Retinal pigment epithelial cell (primary cell): ENCODE data around the gene RSAD1.
A peak's percentile ranks its signal among the peaks of the same experiment; 100 is the strongest.

Experiments
- DNase-seq: peaks from one replicate; pipeline ENCODE4 v3.0.0-alpha.2; 2010; ENCODE audit warnings: low read depth
- H3K4me3 ChIP-seq: 2 replicates; pipeline ENCODE4 v1.5.1; 2011; ENCODE audit warnings: mild to moderate bottlenecking, low read length, control low read depth, moderate library complexity
- TF ChIP-seq, protein P1 (sequence below): conservative IDR thresholded peaks from 2 replicates; pipeline ENCODE4 v1.5.1; 2011; ENCODE audit warnings: low read depth, low read length, control low read depth, inconsistent platforms

Gene RSAD1

DNA sequence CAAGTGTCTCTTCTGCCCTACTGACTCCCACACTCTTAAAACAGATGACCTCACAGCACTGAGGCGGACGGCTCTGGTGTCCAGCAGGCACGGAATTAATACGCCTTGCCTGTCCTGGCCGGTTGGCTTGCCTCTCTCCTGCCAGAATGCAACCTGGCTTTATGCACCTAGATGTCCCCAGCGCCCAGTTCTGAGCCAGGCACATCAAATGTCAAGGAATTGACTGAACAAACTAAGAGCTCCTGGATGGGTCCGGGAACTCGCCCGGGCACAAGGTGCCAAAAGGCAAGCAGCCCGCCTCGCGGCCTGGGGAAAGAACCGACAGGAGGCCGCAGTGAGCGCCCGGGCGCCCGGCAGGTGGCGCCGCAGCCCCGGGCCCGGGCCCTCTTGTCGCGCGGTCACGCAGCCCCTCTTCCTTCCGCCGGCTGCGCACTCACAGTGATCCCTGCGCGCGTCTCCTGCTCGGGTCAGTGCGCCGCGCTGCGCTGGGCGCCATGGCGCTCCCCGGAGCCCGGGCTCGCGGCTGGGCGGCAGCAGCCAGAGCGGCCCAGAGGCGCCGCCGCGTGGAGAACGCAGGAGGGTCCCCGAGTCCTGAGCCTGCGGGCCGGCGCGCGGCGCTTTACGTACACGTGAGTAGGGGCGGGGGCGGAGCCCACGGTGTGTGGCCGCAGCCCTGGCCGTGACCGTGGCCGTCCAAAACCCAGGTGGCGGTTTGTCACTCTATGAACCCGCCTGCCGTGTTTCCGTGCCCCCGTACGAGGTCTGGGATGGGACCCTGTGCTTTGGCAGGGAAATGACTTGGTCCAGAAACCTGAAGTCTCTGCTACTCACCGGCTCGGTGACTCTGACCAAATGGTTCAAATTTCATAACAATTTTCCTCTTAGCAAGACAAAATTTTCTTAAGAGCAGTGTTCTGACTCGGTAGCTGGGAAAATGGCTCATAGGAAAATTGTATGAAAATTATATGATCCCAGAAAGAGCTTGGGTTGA lies at the start of gene RSAD1:
Gene RSAD1, plus strand, starts transcription at position 470 of the 991 bp plus-strand sequence. Its CDS starts 25 bp downstream, at position 495.
- TF ChIP-seq, protein P1, sequence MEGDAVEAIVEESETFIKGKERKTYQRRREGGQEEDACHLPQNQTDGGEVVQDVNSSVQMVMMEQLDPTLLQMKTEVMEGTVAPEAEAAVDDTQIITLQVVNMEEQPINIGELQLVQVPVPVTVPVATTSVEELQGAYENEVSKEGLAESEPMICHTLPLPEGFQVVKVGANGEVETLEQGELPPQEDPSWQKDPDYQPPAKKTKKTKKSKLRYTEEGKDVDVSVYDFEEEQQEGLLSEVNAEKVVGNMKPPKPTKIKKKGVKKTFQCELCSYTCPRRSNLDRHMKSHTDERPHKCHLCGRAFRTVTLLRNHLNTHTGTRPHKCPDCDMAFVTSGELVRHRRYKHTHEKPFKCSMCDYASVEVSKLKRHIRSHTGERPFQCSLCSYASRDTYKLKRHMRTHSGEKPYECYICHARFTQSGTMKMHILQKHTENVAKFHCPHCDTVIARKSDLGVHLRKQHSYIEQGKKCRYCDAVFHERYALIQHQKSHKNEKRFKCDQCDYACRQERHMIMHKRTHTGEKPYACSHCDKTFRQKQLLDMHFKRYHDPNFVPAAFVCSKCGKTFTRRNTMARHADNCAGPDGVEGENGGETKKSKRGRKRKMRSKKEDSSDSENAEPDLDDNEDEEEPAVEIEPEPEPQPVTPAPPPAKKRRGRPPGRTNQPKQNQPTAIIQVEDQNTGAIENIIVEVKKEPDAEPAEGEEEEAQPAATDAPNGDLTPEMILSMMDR, result no peak
- H3K4me3 ChIP-seq, result peak within 1 kb of the TSS; percentile 86
- peak; percentile 56 for DNase-seq

DNA sequence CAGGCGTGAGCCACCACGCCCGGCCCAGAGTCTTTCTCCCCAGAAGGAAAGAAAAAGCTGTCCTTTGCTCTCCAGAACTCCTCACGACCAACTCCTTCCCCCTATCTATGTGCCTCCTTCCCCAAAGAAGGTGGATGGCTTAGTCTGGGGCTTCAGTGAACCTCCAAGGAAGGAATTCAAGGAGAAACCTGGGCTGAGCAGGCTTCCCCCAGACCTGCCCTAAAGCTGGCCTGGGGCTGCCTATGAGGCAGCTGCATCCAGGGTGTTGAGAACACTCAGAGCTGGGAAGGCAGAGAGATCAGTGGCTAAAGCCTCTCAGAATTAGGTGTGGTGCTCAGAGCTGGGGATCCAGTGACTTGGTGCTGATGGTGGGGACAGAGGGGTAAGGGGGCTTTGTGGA lies 48.9 kb upstream of the RSAD1 start:
- TF ChIP-seq, protein P1, result no peak
- no peak overlapping the region for H3K4me3 ChIP-seq
- no peak for DNase-seq

DNA sequence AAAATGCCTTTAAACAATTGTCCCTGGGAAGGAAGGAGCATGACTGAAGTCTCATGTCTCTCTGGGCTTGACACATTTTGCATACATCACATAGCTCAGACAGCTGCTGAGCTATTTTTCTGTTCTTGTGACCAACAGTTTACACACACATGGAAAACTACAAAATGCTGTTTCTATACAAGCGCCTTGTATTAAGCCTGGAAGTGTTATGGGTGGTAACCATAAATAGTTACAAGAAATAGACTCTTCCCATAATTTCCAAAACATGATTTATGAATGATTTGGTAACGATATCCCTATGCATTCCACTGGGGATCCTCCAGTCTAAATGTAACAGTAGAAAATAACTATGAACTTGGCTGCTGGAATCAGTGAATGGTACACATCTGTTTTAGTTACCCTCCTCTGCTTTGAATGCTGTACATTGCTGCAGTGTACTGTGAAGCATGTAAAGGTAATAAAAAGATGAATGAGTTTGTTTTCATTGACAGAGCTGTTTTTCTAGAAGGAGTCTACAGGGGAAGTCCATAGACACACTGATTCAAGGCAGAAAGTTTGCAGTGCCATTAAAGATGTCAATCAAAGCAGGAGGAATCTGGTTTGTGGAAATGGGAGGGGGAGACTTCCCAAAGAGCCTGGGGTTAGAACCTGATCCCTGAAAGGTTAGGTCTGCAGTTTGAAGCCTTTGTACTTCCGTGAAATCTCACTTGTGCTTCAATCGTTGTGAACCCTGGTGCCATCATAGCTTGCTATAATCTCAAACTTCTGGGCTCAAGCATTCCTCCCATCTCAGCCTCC lies 47.6 kb upstream of the RSAD1 start:
- TF ChIP-seq, protein P1, result no peak
- H3K4me3 ChIP-seq, result no peak overlapping the region
- DNase-seq, result no peak

DNA sequence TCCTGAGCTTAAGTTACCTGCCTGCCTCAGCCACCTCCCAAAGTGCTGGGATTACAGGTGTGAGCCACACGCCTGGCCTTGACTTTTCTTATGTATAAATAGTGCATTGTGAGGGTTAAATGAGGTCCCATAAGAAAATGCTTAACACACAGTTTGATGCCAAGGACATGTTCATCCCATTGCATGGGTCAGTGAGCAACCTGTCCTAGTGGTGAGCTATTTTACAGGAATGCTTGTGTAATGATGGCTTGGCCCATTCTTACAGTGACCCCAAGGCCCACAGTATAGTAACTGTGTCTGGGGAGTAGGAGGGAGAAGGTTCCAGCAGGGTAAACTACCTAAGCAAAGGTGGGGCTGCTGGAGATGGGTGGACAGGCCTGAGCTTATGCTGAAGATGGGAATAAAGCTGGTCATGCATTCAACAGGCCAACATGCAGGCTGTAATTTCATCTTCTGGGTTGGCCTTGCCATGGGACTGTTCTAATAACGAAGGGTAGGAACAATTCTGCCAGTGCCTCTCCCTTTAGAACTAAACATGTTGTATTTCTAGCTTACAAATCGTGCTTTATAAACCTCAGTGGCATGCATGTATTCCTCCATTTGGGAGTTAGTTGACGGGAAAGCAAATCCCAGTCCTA lies 46.4 kb upstream of the RSAD1 start:
- no peak for DNase-seq
- no peak overlapping the region for H3K4me3 ChIP-seq
- TF ChIP-seq, protein P1, result no peak

DNA sequence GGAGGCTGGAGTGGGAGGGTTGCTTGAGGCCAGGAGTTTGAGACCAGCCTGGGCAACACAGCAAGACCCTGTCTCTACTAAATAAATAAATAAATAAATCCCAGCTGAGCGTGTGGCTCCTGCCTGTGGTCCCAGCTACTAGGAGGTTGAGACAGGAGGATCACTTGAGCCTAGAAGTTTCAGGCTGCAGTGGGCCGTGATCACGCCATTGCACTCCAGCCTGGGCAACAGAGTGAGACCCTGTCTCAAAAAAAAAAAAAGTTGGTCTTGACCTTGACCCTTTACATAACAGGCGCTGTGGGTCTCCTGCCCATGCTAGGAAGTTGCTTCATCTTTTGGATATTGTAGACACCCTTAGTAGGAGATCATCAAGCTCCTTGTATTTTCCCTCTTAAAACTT lies 41.3 kb upstream of the RSAD1 start:
- TF ChIP-seq, protein P1, result no peak
- DNase-seq, result no peak
- no peak overlapping the region for H3K4me3 ChIP-seq

DNA sequence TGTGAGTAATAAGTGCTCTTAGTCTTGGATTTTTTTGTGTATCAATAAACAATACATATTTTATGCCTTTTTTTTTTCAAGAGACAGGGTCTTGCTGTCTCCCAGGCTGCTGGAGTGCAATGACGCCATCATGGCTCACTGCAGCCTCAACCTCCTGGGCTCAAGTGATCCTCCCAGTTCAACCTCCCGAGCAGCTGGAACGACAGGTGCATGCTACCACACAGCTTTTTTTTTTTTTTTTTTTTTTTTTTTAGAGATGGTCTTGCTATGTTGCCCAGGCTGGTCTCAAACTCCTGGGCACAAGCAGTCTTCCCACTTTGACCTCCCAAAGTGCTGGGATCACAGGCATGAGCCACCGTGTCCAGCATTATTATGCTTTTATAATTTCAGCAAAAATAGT lies 39.7 kb upstream of the RSAD1 start:
- no peak overlapping the region for H3K4me3 ChIP-seq
- TF ChIP-seq, protein P1, result no peak
- DNase-seq, result no peak
